Stimulated activated naive CD4-positive, alpha-beta T cell (primary cell): ENCODE data around the gene CYSRT1.

Experiments
- DNase-seq, 6 experiments: peaks; one replicate each; lab custom pipeline; 2025; lab: John Stamatoyannopoulos, UW

Gene CYSRT1

DNA sequence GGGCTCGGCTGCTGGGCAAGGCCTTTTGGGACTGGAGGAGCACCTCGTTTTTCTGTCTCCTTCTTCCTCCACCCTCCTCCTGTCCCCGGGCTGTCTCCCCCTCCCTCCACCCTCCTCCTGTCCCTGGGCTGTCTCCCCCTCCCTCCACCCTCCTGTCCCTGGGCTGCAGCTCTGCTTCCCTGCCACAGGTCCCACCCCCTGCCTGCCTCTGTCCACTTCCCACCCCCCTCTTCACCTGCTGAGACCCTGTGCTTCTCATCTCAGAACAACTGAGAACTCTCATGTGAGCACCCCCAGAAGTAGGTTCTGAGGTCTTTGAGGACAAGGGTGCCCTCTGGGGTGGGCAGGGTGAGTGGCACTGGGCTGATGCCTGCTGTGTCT, 46.7 kb downstream of the CYSRT1 start:
- no peak for DNase-seq

GRCh38 chr9:137272241-137273094, 47.5 kb downstream of the CYSRT1 start:
- DNase-seq = no peak

- no peak for DNase-seq
Measured at GRCh38 chr9:137273095-137273490, 48.1 kb downstream of the CYSRT1 start.

GRCh38 chr9:137273611-137274320, 48.8 kb downstream of the CYSRT1 start:
- no peak for DNase-seq

GRCh38 chr9:137275203-137275587, 50.2 kb downstream of the CYSRT1 start:
- DNase-seq = no peak
